ENCODE results near the gene ENTPD2. TPM values are rescaled to one million over a fixed set of nuclear protein-coding genes. Genes with fewer than 3 reads are reported as not detected.

The ENTPD2 gene
- total and polyA plus RNA-seq, 2 donors (not counting 1 experiment from before 2014, with no cell fraction given) = not detected

DNA sequence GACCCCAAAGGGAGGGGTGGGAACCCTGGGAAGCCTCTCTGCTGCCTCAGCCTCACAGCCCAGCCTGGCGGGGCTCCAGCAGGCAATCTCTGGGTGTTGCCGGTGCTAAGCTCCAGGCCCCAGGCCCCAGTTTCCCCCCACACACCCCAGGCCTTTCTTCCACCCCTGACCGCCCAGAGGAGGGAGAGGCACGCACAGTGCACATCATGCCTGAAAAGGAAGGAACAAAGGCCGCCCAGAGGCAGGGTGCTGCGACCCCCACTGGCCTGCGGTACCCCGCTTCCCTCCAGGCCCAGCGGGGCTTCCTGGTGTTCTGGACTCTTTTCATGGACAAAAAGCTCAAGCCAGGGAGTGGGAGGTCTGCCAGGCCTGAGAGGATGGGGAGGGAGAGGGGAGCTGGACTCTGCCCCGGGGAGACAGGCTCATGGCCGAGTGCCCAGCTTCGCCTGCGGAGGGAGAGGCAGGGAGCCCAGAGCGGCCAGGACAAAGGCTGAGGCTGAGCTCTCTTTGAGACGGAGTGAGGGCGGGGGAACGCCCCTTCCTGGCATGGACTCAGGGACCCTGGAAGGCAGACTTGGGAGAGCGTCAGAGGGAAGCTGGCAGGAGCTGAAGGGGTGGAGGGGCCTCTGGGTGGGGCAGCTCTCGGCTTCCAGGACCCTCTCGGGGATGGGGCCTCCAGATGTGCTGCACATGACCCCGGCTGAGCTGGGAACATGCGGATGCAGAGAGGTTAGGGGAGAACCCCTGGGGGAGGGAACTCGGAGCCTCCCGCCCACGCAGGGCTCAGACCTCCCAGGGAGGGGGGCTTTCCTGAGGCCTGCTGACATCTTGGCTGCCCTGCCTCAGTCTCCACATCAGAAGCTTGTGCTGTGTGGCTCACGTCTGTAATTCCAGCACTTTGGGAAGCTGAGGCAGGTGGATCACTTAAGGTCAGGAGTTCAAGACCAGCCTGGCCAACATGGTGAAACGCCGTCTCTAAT, 1.8 kb upstream of the ENTPD2 start:
- peaks cover 4% of the 10 kb centered on the region for H3K4me1 Mint-ChIP-seq
- no peak for TF ChIP-seq EZH2 (IDR thresholded peaks at IDR 0.05; ENCODE audit: borderline replicate concordance, insufficient read depth, low read depth, low read length, poor library complexity, severe bottlenecking)
- TF ChIP-seq, protein P1, sequence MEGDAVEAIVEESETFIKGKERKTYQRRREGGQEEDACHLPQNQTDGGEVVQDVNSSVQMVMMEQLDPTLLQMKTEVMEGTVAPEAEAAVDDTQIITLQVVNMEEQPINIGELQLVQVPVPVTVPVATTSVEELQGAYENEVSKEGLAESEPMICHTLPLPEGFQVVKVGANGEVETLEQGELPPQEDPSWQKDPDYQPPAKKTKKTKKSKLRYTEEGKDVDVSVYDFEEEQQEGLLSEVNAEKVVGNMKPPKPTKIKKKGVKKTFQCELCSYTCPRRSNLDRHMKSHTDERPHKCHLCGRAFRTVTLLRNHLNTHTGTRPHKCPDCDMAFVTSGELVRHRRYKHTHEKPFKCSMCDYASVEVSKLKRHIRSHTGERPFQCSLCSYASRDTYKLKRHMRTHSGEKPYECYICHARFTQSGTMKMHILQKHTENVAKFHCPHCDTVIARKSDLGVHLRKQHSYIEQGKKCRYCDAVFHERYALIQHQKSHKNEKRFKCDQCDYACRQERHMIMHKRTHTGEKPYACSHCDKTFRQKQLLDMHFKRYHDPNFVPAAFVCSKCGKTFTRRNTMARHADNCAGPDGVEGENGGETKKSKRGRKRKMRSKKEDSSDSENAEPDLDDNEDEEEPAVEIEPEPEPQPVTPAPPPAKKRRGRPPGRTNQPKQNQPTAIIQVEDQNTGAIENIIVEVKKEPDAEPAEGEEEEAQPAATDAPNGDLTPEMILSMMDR (IDR thresholded peaks at IDR 0.05) = no peak
- H3K4me2 ChIP-seq (replicated peaks; ENCODE audit: low read depth, low read length, poor library complexity, severe bottlenecking) = no peak overlapping the region

More for the DNA sequence above, 1.8 kb upstream of the ENTPD2 start:
- H3K27ac ChIP-seq (ENCODE audit: low read length in 2 of 2) = no peak overlapping the region
- intact Hi-C loops (cut with micrococcal nuclease) = no loop called here
- Mint-ChIP-seq H3K27ac (no peak overlapping the region), H3K4me3 (no peak overlapping the region), H3K27me3 (peaks cover 5% of the 10 kb centered on the region), H3K9me3 (ENCODE audit: insufficient read depth) (no peaks in the 10 kb centered on the region)
- CTCF ChIA-PET = interaction anchor here (0.6 to 2.3 kb wide), 5 partner anchors 9 to 21 kb away, joined by 3 to 9 read pairs (median 6); partner anchors contain the start of gene SAPCD2
- POLR2A ChIA-PET = interaction anchor here (1.0 kb wide), 1 partner anchor 31 kb away, joined by 3 read pairs; the partner anchor contains the start of gene MAN1B1
- DNase-seq (no peak), ATAC-seq (ENCODE audit: low read depth) (no peak)
- H3K36me3 ChIP-seq (replicated peaks in 1 of 2; ENCODE audit: control extremely low read depth in 1 of 2, control insufficient read depth in 1 of 2, extremely low read depth in 1 of 2, insufficient read depth in 2 of 2, low read length in 1 of 2) = no peaks in the 10 kb centered on the region
- no peaks in the 10 kb centered on the region for H3K79me2 ChIP-seq (ENCODE audit: control insufficient read depth, insufficient read depth, low read length)
- H3K27me3 ChIP-seq (replicated peaks in 1 of 4; ENCODE audit: control extremely low read depth in 1 of 4, control insufficient read depth in 3 of 4, insufficient read depth in 4 of 4, low read length in 3 of 4) = peaks cover 0 to 37% (median 20%) of the 10 kb centered on the region in 4 experiments
- H3K4me1 ChIP-seq (ENCODE audit: control insufficient read depth in 2 of 2, insufficient read depth in 2 of 2, low read length in 2 of 2) = peaks cover 14 to 15% of the 10 kb centered on the region in 2 donors
- H2AFZ ChIP-seq (ENCODE audit: insufficient read depth, low read depth, low read length, poor library complexity, severe bottlenecking) = no peak overlapping the region
- H3K9ac ChIP-seq (ENCODE audit: low read length) = no peak overlapping the region
- WGBS (ENCODE audit: insufficient coverage) = 84% methylated on average over 24 of the region's 28 CpGs
- no peaks in the 10 kb centered on the region for H4K20me1 ChIP-seq (ENCODE audit: control insufficient read depth, insufficient read depth, low read length, poor library complexity, severe bottlenecking)
- peaks cover 0 to 13% (median 0%) of the 10 kb centered on the region in 3 donors for H3K9me3 ChIP-seq (ENCODE audit: control extremely low read depth in 1 of 3, control insufficient read depth in 2 of 3, insufficient read depth in 1 of 3, low read length in 2 of 3)
- H3K4me3 ChIP-seq (ENCODE audit: control extremely low read depth in 1 of 5, extremely low read depth in 1 of 5, insufficient read depth in 1 of 5, low read depth in 2 of 5, low read length in 4 of 5) = no peak overlapping the region
